HG02981 (cell line): Measurements from ENCODE around the gene RBMS1.

Experiments
- ATAC-seq: cut with Tn5 transposase; IDR thresholded peaks from one replicate; pipeline ENCODE4 v1.9.1; 2021; ENCODE audit warnings: mild to moderate bottlenecking, moderate library complexity; ENCODE audit not compliant: unreplicated experiment

Gene RBMS1, protein sequence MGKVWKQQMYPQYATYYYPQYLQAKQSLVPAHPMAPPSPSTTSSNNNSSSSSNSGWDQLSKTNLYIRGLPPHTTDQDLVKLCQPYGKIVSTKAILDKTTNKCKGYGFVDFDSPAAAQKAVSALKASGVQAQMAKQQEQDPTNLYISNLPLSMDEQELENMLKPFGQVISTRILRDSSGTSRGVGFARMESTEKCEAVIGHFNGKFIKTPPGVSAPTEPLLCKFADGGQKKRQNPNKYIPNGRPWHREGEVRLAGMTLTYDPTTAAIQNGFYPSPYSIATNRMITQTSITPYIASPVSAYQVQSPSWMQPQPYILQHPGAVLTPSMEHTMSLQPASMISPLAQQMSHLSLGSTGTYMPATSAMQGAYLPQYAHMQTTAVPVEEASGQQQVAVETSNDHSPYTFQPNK

DNA sequence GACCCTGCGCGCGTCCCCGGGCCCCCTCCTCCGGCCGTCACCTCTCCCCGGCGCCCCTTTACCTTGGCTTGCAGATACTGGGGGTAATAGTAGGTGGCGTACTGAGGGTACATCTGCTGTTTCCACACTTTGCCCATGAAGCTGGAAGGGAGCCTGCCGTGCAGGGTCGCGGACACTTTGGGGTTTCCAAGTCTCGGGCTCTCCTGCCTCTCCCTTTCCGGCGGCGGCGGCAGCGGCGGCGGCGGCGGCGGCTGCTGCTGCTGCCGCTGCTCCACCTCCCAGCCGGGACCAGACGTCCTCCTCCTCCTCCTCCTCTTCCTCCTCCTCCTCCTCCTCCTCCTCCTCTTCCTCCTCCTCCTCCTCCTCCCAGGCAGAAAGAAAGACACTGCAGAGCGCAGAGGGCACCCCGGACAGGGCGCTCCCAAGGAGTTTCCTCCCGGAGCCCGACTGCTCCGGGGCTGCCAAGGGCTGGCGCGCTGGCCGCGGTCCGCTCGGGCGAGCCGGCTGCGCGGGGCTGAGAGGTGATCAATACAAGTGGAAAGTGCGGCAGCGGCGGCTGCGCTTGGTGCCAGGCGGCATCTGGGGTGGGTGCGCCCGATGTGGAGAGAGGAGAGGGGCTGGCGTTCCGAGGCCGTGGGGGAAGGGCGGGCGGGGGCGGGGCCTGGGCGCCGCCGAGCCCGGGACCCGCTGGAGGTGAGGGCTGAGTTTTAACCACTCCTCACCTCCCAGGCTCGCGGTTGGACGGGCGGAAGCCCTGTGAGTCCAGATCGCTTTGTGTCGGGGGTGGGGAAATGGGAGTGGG lies at the start of gene RBMS1:
RBMS1 (minus strand) TSS at position 581 of the 802 bp plus-strand sequence; CDS start at position 137, 444 bp downstream.
- ATAC-seq = no peak

DNA sequence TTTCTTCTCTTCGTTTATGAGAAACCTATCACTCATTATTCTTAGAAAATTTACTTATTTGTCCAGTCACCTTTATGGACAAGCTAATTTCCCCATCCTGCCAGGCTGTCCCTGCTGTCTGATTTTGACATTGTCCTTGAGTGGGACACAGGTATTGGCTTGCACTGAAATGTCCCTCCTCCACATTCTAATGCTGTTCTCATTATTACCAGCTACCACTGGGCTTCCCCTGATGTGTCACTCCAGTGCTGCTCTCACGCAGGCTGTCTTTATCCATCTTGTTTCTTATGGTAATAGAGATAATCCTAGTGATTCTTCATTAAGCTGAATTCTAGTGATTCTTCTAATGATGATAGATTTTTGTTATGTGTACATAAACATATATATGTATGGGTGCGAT lies 48.1 kb upstream of the RBMS1 start:
- no peak for ATAC-seq

DNA sequence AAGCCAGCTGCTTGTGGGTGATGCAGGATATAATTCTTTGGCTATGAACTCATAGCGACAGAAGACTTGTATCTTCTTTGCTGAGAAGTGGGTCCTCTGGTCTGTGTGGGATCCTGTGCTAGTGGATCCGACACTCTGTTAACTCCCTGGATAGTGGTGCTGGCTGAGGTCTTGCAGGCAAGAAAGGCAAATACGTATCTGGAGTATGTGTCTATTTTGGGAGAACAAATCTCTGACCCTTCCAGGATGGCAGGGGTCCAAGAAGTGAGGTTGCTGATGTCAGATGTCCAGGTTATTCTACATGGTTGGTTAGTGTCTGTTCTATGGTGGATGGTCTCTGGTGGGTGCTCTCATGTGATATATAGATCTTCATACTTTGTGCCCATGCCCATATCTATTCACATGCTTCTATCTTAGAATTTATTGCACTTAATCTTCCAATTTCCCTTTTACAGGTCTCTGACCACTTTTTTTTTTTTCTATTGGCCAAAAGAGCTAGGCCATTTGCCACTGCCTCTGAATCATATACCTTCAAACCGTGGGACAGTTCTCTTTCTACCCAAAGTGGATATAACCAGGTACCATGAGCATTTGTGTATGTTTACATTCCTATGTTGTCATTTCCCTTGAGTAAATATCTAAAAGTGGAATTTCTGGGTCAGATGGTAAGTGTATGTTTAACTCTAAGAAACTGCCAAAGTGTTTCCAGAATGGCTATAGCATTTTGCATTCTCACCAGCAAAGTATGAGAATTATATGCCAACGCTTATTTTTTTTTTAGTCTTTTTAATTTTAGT lies 45.1 kb upstream of the RBMS1 start:
- no peak for ATAC-seq

DNA sequence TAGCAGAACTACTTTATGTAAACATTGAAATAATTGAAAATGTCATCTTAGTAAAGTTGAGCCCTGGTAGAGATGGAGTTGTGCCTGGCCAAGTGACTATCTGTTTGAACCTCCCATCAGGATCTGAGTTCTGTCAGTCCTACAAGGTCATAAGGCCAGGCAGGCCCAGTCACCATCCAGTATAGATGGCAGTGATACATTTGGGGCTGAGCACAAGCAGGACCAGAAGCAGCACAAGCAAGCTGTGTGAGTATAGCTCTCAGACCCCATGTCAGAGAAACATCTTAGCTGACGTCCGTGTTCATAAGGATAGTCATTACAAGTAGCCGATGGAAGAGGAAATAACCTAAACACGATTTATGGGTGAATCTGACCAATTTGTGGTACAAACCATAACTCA lies 44.5 kb upstream of the RBMS1 start:
- no peak for ATAC-seq

DNA sequence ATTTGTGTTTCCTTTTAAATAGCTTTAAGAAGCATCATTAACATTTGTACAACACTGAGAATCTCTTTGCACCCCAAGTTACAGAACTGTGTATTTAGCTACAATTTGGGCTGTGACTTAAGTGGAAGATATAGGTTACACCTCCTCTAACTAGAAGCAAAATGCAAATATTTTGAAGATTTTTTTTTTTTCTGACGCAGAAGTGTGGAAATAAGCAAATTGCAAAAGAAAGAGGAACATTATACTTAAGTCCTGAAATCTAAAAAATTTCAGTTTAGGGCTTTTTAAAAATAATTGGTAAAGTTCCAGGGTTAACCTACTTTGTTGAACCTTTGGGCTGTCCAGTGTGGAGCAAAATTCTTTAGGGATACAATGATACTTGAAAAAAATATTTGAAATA lies 41.4 kb upstream of the RBMS1 start:
- no peak for ATAC-seq

DNA sequence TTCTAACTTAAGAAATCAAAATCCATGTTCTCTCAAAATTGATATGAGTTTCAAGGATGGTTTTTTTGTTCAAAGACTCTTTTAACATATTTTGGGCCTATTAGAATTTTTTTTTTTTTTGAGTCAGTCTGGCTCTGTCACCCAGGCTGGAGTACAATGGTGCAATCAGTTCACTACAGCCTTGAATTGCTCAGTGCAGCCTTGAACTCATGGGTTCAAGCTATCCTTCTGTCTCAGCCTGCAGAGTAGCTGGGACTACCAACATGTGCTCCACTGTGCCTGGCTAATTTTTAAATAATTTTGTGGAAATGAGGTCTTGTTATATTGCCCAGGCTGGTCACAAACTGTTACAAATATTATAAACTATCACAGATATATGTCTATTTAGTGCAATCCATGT lies 40.6 kb upstream of the RBMS1 start:
- ATAC-seq = no peak

DNA sequence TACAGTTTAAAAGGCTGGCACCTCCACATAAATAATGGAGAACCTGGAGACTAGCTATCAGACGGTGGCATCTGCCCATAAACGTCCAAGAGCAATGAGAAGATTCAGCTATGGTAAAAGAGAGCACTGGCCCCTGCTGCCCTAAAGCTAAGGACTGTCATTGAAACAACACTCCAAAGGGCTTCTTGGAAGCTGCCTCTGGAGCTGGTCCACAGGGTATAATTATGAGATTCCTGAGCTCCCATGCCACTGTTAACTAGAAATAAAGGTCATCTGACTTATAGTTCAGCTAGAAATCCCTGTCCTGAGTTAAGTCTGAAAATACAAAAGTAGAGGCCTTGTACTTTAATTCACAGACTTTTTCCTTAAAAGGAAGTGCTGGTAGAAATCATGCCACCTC lies 39.9 kb upstream of the RBMS1 start:
- ATAC-seq = no peak

DNA sequence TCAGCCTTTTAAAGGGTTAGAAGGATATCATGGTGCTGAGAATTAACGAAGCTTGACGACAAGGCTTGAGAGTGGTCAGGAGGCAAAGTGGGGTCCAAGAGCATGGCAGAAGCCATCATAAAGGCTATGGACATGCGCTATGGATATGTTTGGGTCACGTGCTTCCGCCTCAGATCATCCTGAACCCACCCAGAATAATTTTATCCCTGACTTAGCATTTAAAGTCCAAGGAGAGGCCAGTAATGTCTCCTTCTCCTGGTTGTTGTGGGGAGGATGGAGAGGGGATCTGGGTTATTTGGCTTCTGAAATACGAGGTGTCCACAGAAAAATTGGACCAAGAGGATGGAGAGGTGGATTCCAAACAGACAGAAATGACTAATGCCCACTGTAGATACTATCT lies 38.8 kb upstream of the RBMS1 start:
- ATAC-seq = no peak

DNA sequence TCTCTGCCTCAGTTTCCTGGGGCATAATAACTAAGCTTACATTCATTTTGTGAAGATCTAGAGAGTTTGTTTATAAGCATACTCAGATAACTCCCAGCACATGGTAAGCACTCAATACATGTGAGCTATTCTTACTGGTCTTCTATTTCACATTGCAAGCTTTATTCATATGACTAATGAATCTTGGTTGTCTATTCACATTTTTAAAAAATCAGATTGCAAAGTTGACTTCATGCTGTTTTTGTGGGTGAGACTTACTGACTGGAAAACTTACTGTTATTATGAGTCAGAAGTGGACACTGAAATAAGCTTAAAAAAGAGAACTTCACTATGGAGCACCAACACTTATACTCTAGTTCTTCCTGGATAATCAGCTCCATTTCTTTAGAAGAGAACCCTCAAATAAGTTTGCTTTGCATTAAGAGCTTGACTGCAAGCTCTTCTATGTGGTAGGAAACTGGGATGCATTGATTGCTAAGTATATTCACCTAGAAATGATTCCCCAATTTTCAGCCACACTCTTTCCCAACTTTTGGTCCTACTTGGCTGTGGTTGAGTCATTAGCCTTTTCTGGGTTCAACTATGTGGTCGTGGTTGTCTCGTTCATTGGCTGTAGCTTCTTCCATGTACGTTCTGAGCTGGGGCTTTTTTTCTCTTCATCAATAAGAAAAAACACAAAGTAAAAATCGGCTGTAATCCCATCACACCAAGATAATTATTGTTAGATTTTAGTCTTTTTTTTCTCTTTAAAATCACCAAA lies 29.5 kb upstream of the RBMS1 start:
- no peak for ATAC-seq

DNA sequence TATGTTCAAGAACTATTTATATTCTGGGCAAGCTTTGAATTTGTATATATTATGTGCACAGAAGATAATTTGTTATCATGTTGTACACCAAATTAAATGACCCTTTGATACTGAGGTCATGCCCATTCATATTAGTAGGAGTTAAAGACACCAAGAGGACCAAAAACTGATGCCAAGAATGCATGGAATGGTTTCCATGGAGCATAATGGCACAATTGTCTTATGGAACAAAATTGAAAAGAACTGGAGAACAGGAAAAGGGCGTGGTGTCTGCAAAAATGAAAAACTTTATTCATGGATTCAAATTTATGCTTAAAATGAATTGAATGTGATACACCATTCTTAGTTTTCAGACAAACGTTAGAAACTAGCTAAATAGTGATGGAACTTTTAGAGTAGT lies 24.1 kb upstream of the RBMS1 start:
- no peak for ATAC-seq

DNA sequence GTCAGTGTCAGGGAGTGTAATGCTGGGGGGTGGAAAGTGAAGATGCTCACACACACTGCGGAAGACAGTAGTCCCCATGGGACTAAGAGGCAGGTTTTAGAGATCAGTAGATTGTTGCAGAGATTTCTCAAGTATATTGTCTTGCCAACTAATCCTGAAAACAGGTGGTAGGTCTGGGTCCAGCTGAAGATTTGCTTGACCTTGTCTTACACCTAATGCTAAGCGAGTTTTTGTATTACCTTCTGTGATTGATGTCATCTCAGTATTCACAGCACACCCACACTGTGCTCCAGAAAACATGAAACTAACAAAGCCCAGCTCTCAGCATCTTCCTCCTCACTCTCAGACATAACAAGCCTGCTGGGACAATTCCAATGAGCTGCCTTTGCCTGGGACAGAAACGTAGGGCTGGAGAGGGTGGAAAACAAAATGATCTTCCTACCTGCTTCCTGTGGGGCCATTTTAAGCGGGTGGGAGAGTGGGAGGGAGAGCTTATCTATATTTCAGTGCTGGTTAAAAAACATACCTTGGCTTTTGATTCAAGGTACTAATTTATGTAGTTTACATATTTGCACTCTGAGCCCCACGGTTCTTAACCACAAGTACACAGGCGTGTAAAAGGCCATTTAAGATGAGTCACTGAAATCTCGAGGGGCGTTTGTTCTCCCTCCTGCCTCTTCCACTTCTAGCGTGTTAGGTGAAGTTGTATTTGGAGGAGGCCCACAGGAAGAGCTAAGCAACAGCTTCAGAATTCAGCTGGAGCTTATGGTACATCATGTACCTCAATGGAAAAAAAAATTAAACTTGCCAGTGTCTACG lies 23.1 kb upstream of the RBMS1 start:
- ATAC-seq = no peak

DNA sequence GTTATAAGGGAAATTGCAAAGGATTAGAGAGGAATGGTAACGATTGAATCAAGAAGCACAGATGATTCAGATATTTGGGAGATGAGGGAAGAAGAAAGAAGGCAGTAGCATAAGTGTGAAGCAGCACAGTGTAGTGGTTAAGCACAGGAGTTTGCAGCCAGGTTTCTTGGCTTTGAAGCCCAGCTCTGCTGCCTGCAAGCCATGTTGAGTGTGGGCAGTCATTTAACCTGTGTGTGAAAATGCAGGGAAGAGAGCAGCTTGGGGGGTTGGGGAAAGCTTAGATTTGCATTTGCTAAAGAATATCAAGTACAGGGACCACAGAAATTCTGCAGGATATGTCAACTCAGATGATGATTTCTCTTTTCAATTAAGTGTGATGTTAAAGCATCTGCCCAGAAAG lies 21.5 kb upstream of the RBMS1 start:
- ATAC-seq = no peak

DNA sequence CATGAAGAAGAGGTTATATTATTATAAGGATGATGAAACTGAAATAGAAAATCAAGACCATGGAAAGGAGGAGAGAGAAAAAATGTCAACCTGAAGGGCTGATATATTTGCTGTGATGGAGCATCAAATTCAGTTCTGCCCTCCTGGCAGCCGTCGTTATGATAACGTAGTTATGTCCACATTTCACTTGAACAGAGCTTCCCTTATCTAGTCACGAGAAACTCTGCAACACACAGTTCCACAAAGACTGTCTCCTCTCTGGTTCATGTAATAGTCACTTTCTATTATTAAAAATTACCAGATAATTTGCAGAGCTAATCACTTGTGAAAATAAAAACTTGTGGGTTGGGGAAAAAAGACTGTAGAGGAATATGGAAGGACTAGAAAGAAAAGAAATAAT lies 19.5 kb upstream of the RBMS1 start:
- ATAC-seq = no peak

DNA sequence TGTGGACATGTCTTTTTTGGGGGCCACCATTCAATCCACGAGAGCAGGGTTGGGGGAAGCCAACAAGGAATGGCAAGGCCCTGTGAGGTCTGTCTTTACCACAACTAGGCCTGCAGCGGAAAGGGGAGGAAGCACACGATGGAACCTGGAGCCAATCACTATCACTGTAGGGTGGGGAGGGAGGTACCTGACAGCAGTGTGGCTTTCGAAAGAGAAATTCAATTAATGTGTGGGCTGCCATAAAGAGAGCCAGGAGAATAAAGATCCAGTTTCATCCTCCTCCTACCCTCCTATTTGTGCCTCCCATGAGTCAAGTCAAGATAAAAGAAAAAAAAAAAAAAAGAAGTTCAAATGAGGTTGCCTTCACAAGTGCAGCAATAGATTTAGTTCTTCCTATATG lies 18.9 kb upstream of the RBMS1 start:
- no peak for ATAC-seq

DNA sequence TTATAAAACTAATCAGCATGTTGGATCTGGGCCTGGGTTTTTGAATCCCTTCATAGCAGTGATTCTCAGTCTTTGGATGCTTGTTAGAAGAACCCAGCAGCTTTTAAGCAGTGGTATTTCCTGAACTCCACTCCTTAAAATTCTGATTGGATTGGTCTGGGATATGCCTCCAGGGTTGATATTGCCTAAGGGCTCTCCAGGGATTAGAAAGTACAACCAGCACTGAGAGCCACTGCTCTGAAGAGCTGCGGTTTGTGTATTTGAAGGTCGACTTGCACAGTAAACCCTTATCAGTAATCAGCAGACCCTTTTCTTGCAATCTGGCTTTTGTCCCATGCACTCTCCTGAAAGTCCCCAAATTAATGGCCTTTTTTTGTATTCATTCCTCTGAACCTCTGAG lies 17.0 kb upstream of the RBMS1 start:
- no peak for ATAC-seq

DNA sequence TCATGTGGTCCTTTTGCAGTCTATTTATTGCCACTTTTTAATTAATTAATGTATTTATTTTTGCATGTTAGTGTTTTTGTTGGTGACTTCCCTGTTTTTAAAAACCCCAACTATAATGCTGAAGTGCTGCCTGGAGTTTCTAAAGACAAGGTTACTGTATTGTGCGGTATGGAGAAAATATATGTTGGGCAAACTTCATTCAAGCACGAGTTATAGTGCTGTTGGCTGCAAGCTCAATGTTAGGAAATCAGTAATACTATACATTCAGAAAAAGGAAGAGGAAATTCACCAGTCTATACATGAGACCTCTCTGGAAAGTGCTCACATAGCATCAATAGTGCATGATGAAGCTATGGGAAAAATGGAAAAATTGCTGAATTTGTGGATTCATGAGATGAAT lies 15.4 kb upstream of the RBMS1 start:
- no peak for ATAC-seq

DNA sequence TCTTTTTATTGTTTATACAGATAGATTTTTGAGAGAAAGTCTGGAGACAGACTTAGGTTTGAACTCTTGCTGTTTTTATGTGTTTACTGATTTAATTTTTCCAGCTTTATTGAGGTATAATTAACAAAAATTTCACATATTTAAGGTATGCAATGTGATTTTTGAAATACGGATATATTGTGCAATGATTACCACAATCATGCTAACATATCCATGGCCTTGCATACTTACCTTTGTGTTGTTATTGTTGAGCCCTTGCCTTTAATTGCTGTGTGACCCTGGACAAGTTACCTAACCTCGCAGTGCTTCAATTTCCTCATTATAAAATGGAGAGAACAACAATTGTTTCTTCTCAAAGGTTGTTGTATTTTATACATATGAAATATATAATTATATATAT lies 13.9 kb upstream of the RBMS1 start:
- no peak for ATAC-seq

DNA sequence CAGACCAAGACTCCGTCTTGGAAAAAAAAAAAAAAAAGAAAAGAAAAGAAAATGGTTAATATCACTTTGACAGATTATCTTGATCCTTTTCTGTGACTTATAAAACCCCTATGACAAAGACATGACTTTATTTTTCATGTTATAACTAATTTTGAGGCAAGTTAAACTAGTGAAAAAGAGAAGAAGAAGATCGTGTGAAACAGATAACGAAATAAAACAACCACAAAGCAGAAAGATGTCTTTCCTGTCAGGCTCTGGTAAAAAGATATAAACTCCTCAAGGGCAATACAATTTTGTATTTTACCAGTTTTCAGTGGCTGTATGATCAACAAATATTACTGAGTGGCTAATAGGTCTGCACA lies 13.4 kb upstream of the RBMS1 start:
- no peak for ATAC-seq

DNA sequence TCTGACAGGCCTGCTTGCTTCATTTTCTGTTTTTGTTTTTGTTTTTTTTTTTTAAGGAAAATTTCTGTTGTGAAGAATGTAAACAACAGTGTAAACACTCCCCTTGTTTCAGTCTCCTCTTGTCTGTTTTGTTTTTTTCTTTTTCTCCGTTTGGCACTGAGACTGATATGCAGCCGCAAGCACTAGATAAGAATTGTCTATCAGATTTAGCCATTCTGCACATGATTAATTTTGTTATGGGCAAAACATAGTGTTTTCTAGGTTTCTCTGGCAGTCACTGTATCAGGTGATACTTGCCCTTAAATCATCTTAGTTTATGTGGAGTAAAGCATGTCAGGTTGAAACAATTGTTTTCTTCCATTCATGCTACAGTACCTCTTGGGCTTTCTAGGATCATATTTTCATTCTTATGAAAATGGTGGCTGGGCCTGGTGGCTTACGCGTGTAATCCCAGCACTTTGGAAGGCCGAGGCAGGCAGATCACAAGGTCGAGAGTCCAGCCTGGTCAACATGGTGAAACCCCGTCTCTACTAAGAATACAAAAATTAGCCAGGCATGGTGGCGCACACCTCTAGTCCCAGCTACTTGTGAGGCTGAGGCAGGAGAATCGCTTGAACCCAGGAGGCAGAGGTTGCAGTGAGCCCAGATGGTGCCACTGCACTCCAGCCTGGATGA lies 12.9 kb upstream of the RBMS1 start:
- ATAC-seq = no peak
